Naive B cell (primary cell): ENCODE results near the gene ALDH2. TPM values are rescaled to one million over a fixed set of nuclear protein-coding genes. Genes with fewer than 3 reads are reported as not detected.

Experiments used
- ATAC-seq, 2 donors: fragments of 150-1000 bp; cut with Tn5 transposase; 2 replicates each; pipeline ENCODE4 v1.10.0; 2021; ENCODE audit warnings: low read depth in 2 of 2, mild to moderate bottlenecking in 2 of 2, moderate library complexity in 2 of 2
- DNase-seq: peaks from one replicate; pipeline ENCODE4 v3.0.0; 2022
- H3K27ac Mint-ChIP-seq, 6 donors: one replicate each; pipeline ENCODE4 v1.8.0; 2020 to 2022; ENCODE audit warnings: mild to moderate bottlenecking in 6 of 6, mixed read lengths in 6 of 6, moderate library complexity in 5 of 6, inconsistent platforms in 2 of 6
- H3K27me3 Mint-ChIP-seq, 3 donors: one replicate each; pipeline ENCODE4 v1.8.0; 2021 to 2022; ENCODE audit warnings: mixed read lengths in 3 of 3, mild to moderate bottlenecking in 1 of 3
- H3K36me3 Mint-ChIP-seq, 2 donors: one replicate each; pipeline ENCODE4 v1.8.0; 2020 to 2022; ENCODE audit warnings: mixed read lengths in 2 of 2, inconsistent platforms in 1 of 2, mild to moderate bottlenecking in 1 of 2
- H3K4me1 Mint-ChIP-seq, 3 donors: one replicate each; pipeline ENCODE4 v1.8.0; 2020 to 2022; ENCODE audit warnings: mixed read lengths in 3 of 3, inconsistent platforms in 1 of 3, mild to moderate bottlenecking in 1 of 3, moderate library complexity in 1 of 3
- H3K4me3 Mint-ChIP-seq, 8 donors: one replicate each; pipeline ENCODE4 v1.8.0; 2020 to 2022; ENCODE audit warnings: mild to moderate bottlenecking in 8 of 8, mixed read lengths in 8 of 8, moderate library complexity in 8 of 8, inconsistent platforms in 2 of 8
- H3K9me3 Mint-ChIP-seq, 7 donors: one replicate each; pipeline ENCODE4 v1.8.0; 2020 to 2022; ENCODE audit warnings: mixed read lengths in 7 of 7, mild to moderate bottlenecking in 5 of 7, inconsistent platforms in 2 of 7, moderate library complexity in 1 of 7
- polyA plus RNA-seq, 6 donors: library from polyadenylated mRNA; unstranded; fragments of 300-500 nt; fragmentation: Illumina TruSeq; gene quantifications; one replicate each; pipeline ENCODE4 v1.2.3, GENCODE V29; 2021; ENCODE audit warnings: low read depth in 6 of 6

Gene ALDH2
- polyA plus RNA-seq, 6 donors from 2014 or later, result 11.5 to 16.9 (median 13.2) TPM

GRCh38 chr12:111764120-111764821 lies 2.5 kb upstream of the ALDH2 start:
- H3K4me3 Mint-ChIP-seq, result peak overlapping the region in 7 of 8 donors; percentile 61 to 97 (median 77)
- ATAC-seq, result peak; percentile 71 to 75
- no peaks in the 10 kb centered on the region for H3K27me3 Mint-ChIP-seq
- DNase-seq, result peak; percentile 46
- no peaks in the 10 kb centered on the region for H3K9me3 Mint-ChIP-seq
- H3K27ac Mint-ChIP-seq, result peak overlapping the region in 5 of 6 donors; percentile 35 to 89 (median 71)
- H3K36me3 Mint-ChIP-seq, result peaks cover 0 to 4% of the 10 kb centered on the region in 2 donors
- peaks cover 55 to 81% (median 80%) of the 10 kb centered on the region in 3 donors for H3K4me1 Mint-ChIP-seq

GRCh38 chr12:111767362-111768158 lies 827 bp downstream of the ALDH2 start:
- no peak for DNase-seq
- Mint-ChIP-seq H3K27me3 (no peaks in the 10 kb centered on the region), H3K4me1 (peaks cover 36 to 52% (median 50%) of the 10 kb centered on the region in 3 donors), H3K9me3 (no peaks in the 10 kb centered on the region), H3K36me3 (peaks cover 0 to 4% of the 10 kb centered on the region in 2 donors), H3K27ac (peak overlapping the region in 4 of 6 donors; percentile 75 to 87 (median 84)), H3K4me3 (peak overlapping the region; percentile 71 to 97 (median 92))
- ATAC-seq, result no peak

DNA sequence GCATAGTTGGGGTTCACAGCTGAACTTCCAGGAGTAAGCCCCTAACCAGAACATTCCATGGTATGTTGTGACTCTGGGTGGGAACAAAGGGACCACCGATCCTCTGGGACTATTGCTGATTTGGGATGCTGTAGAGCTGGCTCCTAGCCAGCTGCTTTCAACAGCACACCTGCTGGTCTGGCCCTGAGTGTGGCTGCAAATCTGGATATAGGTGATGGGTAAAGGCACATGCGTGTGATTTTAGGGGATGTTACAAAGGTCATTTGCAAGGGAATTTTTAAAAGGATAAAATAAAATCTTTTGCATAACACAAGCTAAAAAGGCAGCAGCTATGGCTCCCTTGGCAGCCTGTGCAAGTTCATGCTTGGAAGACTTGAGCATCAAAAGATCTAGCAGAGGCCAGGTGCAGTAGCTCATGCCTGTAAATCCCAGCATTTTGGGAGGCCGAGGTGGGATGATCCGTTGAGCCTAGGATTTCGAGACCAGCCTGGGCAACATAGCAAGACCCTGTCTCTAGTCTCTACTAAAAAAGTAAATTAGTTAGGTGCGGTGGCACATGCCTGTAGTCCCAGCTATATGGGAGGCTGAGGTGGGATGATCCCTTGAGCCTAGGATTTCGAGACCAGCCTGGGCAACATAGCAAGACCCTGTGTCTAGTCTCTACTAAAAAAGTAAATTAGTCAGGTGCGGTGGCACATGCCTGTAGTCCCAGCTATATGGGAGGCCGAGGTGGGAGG lies 1.6 kb downstream of the ALDH2 start:
- DNase-seq (no peak), ATAC-seq (no peak)
- Mint-ChIP-seq H3K4me1 (peaks cover 32 to 45% (median 43%) of the 10 kb centered on the region in 3 donors), H3K27ac (peak overlapping the region in 2 of 6 donors; percentile 25 to 26), H3K27me3 (no peaks in the 10 kb centered on the region), H3K9me3 (no peaks in the 10 kb centered on the region), H3K36me3 (peaks cover 0 to 4% of the 10 kb centered on the region in 2 donors), H3K4me3 (peak overlapping the region in 6 of 8 donors; percentile 43 to 97 (median 92))

- H3K4me3 Mint-ChIP-seq, result peak overlapping the region in 1 of 8 donors; percentile 15
- peaks cover 26 to 44% (median 39%) of the 10 kb centered on the region in 3 donors for H3K4me1 Mint-ChIP-seq
Observed at GRCh38 chr12:111769599-111769998, 2.9 kb downstream of the ALDH2 start.

GRCh38 chr12:111773801-111774551 lies 7.2 kb downstream of the ALDH2 start:
- no peaks in the 10 kb centered on the region for H3K36me3 Mint-ChIP-seq
- H3K4me1 Mint-ChIP-seq, result peaks cover 20 to 31% (median 27%) of the 10 kb centered on the region in 3 donors
- ATAC-seq (peak; percentile 43 to 61), DNase-seq (peak; percentile 45)
- H3K4me3 Mint-ChIP-seq, result peak overlapping the region in 7 of 8 donors; percentile 29 to 75 (median 45)
- no peaks in the 10 kb centered on the region for H3K9me3 Mint-ChIP-seq
- H3K27ac Mint-ChIP-seq, result peak overlapping the region; percentile 84 to 100 (median 96)
- no peaks in the 10 kb centered on the region for H3K27me3 Mint-ChIP-seq

More at GRCh38 chr12:111769599-111769998, 2.9 kb downstream of the ALDH2 start:
- H3K9me3 Mint-ChIP-seq, result no peaks in the 10 kb centered on the region
- no peak for ATAC-seq
- DNase-seq, result no peak
- H3K27me3 Mint-ChIP-seq, result no peaks in the 10 kb centered on the region
- no peak overlapping the region for H3K27ac Mint-ChIP-seq
- peaks cover 0 to 4% of the 10 kb centered on the region in 2 donors for H3K36me3 Mint-ChIP-seq

- Mint-ChIP-seq H3K27me3 (no peaks in the 10 kb centered on the region), H3K9me3 (no peaks in the 10 kb centered on the region), H3K27ac (peak overlapping the region; percentile 100), H3K4me3 (peak overlapping the region; percentile 13 to 97 (median 84)), H3K36me3 (peaks cover 0 to 4% of the 10 kb centered on the region in 2 donors), H3K4me1 (peaks cover 23 to 31% (median 30%) of the 10 kb centered on the region in 3 donors)
- ATAC-seq (peak; percentile 95 to 98), DNase-seq (peak; percentile 83)
Observed at GRCh38 chr12:111775205-111776193, 8.8 kb downstream of the ALDH2 start.

DNA sequence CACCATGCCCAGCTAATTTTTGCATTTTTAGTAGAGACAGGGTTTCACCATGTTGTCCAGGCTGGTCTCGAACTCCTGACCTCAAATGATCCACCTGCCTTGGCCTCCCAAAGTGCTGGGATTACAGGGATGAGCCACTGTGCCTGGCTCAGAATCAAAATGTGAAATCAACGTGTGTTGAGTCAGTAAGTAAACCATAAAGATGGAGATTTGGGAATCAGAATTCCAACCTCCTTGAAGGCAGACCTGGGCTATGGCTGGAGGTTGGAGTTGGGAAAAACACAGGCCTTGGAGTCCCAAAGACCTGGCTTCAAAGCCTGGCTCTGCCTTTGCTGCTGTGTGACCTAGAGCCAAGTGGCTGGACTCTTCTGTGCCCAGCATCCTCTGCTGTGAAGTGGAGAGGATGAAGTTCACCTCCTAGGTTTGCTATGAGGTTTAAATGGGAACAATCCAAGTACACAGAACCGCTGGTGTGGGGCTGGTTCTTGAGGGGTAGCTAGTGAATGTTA lies 10.2 kb downstream of the ALDH2 start:
- no peaks in the 10 kb centered on the region for H3K9me3 Mint-ChIP-seq
- peak overlapping the region in 1 of 8 donors; percentile 19 for H3K4me3 Mint-ChIP-seq
- ATAC-seq, result no peak
- peaks cover 0 to 8% of the 10 kb centered on the region in 2 donors for H3K36me3 Mint-ChIP-seq
- no peaks in the 10 kb centered on the region for H3K27me3 Mint-ChIP-seq
- peak overlapping the region; percentile 67 to 100 (median 92) for H3K27ac Mint-ChIP-seq
- no peak for DNase-seq
- H3K4me1 Mint-ChIP-seq, result peaks cover 25 to 33% (median 31%) of the 10 kb centered on the region in 3 donors

GRCh38 chr12:111777345-111778045 lies 10.8 kb downstream of the ALDH2 start:
- peaks cover 25 to 33% (median 31%) of the 10 kb centered on the region in 3 donors for H3K4me1 Mint-ChIP-seq
- ATAC-seq (no peak), DNase-seq (no peak)
- peaks cover 0 to 8% of the 10 kb centered on the region in 2 donors for H3K36me3 Mint-ChIP-seq
- H3K27me3 Mint-ChIP-seq, result no peaks in the 10 kb centered on the region
- peak overlapping the region; percentile 66 to 100 (median 81) for H3K27ac Mint-ChIP-seq
- H3K9me3 Mint-ChIP-seq, result no peaks in the 10 kb centered on the region
- peak overlapping the region in 1 of 8 donors; percentile 66 for H3K4me3 Mint-ChIP-seq

- Mint-ChIP-seq H3K27ac (peak overlapping the region in 3 of 6 donors; percentile 69 to 80 (median 76)), H3K4me3 (no peak overlapping the region), H3K9me3 (no peaks in the 10 kb centered on the region), H3K27me3 (no peaks in the 10 kb centered on the region), H3K36me3 (peaks cover 4 to 8% of the 10 kb centered on the region in 2 donors), H3K4me1 (peaks cover 14 to 18% (median 15%) of the 10 kb centered on the region in 3 donors)
- ATAC-seq, result no peak
- no peak for DNase-seq
Observed at GRCh38 chr12:111780166-111780565, 13.4 kb downstream of the ALDH2 start.

DNA sequence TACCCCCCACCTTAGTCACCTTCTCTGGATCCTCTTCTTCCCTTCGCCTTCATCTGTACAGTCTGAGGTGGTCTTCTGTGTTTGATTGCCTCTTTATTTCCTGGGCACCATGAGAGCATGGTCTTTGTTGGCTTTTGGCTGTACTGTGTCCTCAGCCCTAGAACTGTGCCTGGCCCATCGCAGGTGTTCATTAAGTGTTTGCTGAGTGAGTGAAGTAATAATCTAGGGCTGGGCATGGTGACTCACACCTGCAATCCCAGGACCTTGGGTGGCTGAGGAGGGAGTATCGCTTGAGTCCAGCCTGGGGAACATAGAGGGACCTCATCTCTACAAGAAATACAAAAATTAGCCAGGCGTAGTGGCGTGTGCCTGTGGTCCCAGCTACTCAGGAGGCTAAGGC lies 13.9 kb downstream of the ALDH2 start:
- Mint-ChIP-seq H3K27ac (peak overlapping the region in 4 of 6 donors; percentile 13 to 80 (median 72)), H3K36me3 (peaks cover 6 to 8% of the 10 kb centered on the region in 2 donors)
- no peak for ATAC-seq

More for the DNA sequence above, 13.9 kb downstream of the ALDH2 start:
- DNase-seq, result no peak
- Mint-ChIP-seq H3K27me3 (no peaks in the 10 kb centered on the region), H3K4me3 (peak overlapping the region in 1 of 8 donors; percentile 28), H3K9me3 (no peaks in the 10 kb centered on the region), H3K4me1 (peaks cover 9 to 13% (median 10%) of the 10 kb centered on the region in 3 donors)
